Measurements from ENCODE around the gene MEI4.
A peak's percentile ranks its signal among the peaks of the same experiment; 100 is the strongest.
"Not testable (repeated sequence)": the region's sequence is repeated elsewhere in the genome, so short reads cannot be mapped to it uniquely, and the experiment has no call there.

Gene MEI4, protein sequence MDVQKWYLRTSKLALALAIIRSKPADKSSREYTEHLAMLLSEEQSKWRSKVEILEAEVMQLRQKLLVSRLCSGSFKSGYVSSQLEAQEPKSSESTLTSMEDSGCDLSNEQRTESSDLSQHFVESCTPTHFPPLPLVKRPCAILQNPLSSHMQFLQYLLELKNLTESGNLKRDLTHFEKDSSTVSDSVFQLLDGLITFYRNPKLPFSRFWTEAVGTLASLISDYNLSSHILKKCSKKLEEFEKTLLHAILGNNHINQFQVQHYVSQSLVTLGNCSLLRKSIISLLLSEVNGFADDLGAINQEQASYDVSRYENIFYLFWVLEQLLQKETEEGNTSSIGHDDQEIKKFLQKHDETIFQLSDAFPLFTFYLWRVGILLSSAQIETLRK

DNA sequence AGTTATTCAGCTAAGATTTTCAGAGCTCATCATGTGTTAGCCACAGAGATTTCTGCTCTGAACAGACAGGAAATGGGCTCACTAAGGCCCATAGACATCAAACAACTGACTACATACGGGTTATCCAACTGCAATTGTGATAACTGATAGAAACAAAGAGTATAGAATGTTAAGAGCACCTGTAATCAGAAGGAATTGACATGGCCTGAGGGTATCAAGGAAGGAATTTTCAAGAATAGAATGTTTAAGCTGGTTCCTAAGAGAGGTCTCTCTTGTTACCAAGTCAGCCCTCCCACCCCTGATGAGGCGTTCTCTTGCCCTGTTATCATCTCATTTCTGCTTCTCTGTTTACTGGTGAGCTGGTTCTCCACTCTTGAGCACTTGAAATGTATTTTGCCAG, at the start of gene MEI4:
TSS of gene MEI4 (plus strand) at position 301 of the 400 bp plus-strand sequence. CDS start 37,633 bp downstream, outside the sequence.
- DNase-seq: no peak

DNA sequence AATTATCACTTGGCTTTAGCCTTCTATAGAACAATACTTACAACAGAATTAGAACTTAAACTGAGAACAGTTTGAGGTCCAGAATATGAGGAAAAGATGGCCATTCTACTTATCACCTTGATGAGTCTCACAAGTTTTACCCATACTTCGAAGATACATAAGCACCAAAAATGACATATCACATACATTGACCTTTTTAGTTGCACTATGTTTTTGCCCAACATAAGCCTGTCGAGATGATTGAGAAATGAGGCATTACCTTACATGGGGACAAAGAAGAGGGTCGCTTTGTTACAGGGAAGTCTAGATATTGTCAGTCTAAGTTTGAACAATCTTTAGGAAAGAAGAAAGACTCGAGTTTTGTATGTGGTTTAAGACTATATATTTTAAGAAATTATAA, 48.4 kb upstream of the MEI4 start:
- no peak for DNase-seq

DNA sequence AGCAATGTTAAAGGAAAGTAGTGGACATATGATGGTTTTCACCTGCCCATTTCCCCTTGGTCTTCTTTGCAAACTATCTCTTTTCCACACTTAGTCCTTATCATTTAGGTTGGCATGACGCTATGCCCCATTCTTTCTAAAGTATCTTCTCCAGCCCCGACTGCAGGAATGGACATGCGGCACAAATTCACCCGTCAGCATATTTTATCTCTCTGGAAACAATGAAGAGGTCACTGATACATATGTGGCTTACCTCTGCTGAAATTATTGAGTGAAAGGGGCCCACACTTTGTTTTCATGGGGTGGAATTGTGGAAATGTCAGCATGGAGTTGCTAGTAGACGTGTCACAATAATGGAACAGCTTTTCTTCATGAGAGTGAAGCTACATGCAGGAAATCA, 45.8 kb upstream of the MEI4 start:
- no peak for DNase-seq

DNA sequence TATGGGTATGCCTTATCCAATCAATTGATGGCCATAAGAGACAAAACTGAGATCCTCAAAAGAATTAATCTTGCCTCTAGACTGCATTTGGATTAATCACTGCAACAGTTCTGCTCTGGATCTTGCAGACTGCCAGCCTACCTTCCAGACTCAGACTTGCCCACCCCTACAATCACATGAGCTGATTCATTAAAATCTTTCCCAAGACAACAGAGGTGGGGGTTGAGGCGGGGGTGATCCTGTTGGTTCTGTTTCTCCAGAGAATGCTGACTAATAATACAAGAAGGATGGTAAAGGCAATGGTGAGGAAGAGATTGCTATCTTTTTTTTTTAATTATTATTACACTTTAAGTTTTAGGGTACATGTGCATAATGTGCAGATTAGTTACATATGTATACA, 43.7 kb upstream of the MEI4 start:
- no peak for DNase-seq

DNA sequence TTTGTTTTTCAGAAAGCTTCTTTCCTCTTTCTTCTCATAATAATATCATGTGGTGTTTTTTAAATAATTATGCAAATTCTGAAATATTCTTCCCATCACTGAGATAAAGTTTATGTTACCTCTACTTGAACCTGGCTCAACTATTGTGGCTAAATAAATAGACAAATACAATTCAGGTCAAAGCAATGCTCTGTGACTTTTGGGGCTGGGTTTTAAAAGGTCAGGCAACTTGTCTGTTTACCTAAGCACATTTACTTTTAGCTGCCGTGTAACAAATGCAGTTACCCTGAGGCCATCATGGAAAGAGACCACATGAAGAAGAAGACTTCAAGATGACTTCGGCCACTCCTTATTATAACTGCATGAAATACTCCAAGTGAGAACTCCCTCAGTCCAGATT, 33.7 kb upstream of the MEI4 start:
- DNase-seq: no peak

DNA sequence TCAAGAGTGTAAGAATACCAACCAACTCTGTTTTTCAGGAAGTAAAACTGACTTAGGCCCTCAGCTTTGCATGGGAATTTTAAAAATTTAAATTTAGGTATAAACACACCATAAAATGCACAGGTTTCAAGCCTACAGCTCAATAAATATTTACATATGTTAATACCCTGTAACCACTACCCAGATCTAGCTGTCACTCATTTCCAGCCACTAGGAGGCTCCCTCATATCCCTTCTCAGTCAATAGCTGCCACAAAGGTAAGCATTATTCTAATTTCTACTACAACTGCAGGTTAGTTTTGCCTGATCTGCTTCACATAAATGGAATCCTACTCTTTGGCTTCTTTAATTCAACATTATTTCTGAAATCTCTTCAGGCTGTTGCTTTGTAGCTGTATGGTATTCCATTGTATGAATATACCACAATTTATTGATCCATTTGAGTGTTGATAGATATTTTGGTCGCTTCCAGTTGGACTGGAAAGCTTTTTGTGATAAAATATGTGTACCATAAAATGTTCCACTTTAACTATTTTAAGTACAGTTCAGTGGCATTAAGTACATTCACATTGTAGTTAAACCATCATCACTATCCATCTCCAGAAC, 32.5 kb upstream of the MEI4 start:
- no peak for DNase-seq

DNA sequence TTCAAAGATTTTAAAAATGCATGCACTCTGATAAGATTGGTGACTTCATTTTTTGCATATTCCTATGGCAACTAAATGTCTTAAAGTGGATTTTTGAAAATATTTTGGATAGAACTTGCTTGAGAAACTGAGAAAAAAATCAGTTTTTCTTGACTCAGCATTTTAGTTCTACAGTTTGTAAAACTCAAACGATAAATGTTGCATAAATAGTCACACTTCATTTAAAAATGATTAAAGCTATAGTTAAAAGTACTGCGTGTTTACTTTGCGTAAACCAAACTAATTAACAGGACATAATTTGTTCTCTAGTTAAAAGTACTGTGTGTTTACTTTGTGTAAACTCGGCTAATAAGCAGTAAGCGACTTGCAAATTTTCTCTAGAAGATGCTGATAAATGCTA, 28.3 kb upstream of the MEI4 start:
- no peak for DNase-seq

DNA sequence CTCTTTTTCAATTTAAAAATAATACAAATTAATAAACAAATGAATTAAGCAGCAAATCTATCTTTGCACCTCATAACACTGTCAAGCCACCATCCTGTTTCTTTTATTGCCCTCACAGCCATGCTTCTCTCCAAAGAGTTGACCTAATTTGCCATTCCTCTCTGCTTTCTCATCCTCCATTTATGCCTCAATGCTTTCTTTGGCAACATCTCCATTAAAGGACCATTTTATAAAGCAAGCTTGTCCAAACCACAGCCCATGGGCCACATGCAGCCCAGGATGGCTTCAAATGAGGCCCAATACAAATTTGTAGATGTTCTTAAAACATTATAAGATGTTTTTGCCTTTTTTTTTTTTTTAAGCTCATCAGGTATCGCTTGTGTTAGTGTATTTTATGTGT, 26.4 kb upstream of the MEI4 start:
- no peak for DNase-seq

DNA sequence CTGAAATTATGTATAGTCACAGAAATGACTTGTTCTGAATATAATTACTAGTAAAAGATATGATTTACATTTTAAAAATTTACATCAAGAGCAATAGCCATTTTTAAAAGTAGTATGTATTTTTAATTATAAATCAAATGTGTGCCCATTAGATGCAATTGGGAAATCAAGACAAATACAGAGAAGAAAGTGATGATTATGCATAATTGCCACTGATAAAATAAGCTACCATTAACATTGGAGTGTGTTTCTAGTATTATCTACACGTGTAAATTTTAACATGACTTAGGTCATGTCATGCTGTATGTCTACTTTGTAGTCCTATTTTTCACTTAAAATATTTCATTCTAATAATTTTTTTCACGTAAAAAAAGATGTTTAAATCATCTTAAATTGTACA, 22.8 kb upstream of the MEI4 start:
- no peak for DNase-seq

DNA sequence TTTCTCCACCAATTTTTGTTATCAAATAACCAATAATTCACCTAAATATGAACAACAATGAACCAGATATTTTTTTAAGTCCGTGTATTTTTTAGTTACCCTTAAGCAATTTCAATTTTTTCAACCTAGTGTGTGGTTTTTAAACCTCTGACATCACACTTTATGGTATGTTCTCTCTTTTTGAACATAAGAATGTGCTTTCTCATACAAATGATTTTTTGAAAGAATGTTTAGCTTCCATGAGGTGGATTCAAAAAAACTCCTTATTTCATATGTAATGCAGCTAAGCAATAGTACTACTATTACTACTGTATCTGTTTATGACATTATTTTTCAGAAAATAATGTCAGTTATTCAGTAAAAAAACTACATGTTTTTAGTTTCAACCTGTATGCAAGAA, 19.4 kb upstream of the MEI4 start:
- no peak for DNase-seq

DNA sequence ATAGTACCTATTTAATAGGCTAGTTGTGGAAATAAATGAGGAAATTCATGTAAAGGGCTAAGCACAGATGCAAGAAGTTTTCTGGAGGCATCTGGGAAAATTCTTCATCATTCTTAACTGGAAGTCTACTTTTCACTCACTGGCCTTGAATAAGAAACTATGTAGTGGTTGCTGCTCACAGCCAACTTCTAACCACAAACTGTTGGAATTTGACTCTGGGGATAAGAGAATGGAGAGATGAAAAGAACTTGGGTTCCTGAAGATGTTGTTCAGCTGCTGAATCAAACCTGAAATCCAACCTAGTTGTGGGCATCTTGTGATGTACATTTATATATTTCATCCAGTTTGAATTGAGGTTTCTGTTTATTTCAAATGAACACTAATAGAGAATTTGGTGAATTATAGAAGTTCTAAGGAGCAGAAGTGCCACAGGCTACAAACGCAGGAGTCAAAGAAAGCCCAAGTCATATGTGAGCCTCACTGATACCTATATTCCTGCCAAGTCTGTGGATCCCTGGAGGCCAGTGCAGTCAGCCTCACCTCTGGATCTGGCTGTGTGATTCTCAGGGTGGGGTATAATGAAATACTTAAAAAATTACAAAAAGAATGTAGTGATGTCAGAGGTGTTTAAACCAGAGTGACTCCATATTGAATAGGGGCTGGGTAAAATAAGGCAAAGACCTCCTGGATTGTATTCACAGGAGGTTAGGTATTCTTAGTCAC, 18.7 kb upstream of the MEI4 start:
- DNase-seq: no peak

DNA sequence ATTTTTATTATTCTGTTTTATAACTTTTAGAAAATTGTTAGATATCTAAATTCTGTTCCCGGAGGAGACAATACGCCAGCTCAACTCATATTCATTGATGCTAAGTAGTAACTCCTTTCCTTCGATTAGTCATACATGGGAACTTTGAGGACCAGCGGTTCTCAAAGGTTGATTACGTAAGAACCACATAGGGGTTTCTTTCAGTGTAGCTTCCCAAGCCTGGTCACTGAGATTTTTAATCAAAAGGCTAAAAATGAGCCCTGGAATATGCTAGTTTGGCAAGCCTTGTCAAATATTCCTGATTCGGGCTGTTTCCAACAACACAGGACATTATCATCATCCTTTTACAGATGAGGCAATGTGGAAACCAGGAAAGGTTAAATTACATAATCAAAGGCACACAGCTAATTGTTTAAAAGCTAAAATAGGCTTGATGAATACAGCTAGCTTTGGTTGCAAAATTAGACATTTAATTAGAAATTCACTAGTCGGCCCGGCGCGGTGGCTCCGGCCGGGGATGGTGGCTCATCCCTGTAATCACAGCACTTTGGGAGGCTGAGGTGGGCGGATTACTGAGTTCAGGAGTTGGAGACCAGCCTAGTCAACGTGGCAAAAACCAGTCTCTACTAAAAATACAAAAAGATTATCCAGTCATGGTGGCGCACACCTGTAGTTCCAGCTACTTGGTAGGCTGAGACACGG, 14.6 kb upstream of the MEI4 start:
- DNase-seq: no peak

DNA sequence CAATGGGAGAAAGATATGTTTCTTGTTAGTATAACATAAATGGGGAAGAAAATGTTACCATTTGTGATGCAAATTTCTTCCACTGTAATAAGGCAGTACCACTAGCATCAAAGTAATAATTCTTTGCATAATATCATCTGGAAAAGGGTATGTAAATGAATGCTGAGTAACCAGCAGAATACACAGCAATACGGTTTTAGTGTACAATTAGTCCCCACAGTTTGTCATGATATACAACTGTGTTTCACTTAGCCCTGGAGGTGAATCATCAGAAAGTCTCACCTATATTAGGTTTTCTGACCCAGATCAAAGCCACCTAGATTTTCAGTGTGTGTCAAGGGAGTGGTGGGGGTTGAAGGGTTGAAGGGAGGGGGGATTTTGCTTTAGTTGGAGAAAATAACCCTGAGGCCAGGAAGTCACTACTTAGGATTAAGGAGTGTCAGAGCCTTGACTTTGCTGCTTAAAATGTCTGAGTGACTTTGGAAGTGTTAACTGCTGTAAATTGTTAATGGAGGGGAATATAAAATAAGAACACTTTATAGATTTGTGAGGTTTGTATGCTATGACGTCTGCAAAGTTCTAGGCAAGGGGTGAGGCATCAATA, 8.6 kb upstream of the MEI4 start:
- DNase-seq: no peak

DNA sequence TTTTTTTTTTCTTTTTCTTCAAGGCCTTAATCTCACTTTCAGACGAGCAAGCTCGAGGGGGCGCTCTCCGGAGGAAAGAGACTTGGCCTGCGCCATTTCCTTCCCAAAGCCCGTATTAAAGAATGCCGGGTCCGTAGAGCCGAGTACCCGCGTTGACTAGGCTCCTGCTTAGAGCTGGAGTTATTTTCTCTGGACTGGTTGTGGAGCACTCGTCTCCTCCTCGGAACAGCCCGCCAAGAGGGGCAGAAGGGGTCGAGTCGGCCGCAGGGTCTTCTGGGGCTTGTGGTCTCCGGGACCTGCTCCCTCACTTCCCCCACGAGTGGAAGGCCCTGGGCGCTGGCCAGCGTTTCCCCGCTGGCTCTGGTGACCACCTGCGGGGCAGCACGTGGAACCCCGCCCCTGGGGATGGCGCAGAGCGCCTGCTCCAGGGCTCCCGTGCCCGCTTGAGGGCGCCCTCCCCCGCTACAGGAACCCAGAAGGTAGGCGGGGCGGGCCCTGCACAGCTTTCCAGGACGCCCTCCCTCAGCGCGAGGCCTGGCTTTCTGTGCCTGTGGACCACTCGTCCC, 2.7 kb upstream of the MEI4 start:
- peak; percentile 10 to 18 for DNase-seq

DNA sequence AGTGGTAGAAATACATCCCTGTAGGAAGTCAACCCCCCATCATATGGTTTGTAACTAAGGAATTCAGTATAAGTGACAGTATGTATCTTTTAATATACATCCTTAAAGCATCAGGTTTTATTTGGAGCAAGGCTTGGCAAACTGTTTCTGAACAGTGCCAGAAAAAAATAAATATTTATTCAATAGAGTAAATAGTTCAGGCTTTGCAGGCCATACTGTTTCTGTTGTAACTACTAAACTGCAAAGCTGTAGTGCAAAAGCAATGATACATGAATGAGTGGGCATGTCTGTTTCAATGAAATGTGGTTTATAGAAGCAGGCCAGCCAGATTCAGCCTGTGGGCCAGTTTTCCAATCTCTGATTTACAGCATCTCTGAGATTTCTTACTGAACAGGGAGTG, 977 bp downstream of the MEI4 start:
- DNase-seq: no peak

DNA sequence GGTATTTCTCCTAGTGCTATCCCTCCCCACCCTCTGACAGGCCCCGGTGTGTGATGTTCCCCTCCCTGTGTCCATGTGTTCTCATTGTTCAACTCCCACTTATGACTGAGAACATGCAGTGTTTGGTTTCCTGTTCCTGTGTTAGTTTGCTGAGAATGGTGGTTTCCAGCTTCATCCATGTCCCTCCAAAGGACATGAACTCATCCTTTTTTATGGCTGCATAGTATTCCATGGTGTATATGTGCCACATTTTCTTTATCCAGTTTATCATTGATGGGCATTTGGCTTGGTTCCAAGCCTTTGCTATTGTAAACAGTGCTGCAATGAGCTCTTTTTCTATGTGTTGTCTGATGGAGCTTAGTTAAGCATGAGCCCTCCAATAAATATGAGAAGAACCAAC, 2.2 kb downstream of the MEI4 start:
- not testable (repeated sequence) for DNase-seq

DNA sequence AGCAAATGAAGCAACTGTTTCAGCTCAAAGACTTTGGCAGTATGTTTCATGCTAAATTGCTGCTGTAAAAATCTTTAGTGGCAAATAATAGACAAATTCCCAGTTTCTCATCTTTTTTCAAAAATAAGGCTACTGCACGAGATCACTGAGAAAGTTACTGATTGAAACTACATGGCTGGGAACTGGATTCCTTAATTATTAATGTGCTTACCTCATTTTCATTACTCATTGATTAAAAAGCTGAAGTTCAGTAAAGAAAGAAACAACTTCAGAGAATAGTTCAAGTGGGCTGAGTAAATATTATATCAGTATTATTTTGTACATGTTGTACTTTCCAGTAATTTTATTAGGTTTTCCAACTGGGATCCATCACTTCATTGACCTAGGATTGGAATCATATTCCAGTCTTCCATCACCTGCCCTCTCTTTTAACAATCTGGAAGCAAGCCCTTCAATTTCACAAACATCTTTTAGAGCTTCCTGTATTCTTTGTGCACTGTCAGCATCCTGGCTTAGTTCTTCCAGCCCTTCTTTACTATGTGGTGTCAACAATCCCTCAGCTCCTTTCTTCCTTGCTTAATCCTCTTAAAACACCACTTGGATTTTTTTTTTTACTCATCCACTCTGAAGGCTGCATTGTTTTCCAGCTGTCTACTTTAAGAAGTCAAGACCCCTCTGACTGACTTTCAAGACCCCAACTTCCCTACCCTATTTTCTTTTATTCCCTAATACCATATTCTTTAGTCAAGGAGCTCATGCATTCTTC, 4.3 kb downstream of the MEI4 start:
- DNase-seq: no peak

DNA sequence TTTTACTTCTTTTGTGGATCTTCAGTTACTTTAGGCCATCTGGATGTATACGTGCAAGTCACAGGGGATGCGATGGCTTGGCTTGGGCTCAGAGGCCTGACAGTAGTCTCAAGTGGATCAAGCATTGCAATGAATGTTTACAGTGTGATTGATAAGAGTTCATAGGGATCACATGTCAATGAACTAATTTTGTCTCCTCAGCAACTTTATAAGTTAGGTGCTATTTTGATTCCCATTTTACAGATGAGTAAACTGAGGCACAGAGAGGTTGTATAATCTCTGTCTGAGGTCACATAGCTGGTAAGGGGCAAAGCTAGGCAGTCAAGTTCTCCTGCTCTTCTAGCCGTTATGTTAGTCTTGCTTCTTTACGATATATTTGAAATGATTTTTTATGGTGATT, 13.5 kb downstream of the MEI4 start:
- no peak for DNase-seq

DNA sequence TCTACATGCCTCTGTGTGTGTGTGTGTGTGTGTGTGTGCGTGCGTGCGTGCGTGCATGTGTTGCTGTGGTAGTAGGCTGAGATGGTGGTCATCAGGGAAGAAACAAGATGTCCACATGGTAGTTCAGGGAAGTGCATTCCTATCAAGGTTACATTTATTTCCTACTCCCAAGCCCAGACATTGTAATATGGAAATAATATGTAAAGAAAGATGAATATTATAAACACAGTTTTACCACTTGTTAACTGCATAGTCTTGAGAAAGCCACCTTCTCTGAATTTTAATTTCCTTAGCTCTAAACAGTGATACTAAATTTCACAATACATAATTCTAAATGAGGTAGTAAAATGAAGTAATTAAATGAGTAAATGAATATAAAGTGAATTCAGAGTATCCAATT, 14.0 kb downstream of the MEI4 start:
- DNase-seq: no peak

DNA sequence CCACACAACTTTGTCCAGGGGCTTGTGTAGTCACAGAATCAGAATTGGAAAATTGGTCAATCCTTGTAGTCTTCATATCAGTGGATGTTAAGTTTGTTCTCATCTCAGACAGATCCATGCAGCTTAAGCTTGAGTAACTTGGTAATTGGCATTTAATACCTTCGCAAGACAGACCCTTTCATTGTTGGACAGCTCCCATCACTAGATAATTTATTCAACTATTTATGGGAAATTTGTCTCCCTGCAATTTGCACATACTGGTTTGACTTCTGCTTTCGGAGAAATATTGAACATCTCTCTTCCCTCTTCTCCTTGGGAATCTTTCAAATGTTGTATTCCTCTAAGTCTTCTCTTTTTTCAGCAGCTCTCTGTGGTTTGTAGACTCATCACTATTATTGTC, 17.1 kb downstream of the MEI4 start:
- no peak for DNase-seq

DNA sequence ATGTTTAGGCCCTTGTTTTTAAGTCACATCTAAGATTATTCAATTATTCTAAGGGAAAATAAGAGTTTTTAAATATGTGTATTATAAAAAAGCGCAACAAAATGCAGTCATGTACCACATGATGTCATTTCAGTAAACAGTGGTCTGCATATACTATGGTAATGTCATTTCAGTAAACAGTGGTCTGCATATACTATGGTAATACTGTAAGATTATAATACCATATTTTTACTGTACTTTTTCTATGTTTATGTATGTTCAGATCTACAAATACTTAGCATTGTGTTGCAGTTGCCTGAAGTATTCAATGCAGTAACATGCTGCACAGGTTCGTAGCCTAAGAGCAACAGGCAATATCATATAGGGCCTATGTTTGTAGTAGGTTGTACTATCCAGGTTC, 21.4 kb downstream of the MEI4 start:
- no peak for DNase-seq

DNA sequence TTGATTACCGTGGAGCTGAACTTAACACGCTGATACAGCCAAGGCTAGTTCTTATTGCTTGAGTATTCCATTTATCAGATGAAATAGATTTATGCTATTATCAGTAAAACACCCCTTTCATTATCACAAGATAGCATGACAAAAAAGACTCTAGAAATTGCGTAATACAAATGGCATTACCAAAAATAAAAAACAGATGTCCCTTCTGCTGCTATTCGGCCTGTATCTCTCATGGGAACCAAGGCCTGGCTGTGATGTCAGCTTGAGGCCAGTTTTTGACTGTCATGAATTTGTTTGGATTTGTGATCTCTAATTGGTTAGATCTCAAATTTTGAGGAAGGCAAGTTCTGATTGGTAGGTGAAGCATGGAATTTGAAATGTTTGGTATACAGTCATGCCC, 25.2 kb downstream of the MEI4 start:
- DNase-seq: no peak

Measured in activated CD4-positive, alpha-beta T cell treated with anti-CD3 and anti-CD28 coated beads, Interleukin-2, amount 50 U/mL, for 48 hours (primary cell).